Type B pancreatic cell (in vitro differentiated cells): Measurements from ENCODE around the gene TAS2R31. TPM values are rescaled to one million over a fixed set of nuclear protein-coding genes. Genes with fewer than 3 reads are reported as not detected.
"Not testable (repeated sequence)": the region's sequence is repeated elsewhere in the genome, so short reads cannot be mapped to it uniquely, and the experiment has no call there.

Source experiments
- DNase-seq: peaks from one replicate; pipeline ENCODE4 v3.0.0; 2021; ENCODE audit warnings: mixed read lengths; ENCODE audit not compliant: unreplicated experiment; ENCODE audit errors: extremely low spot score
- H3K27ac Mint-ChIP-seq: 2 replicates; pipeline ENCODE4 v1.8.0; 2021; ENCODE audit warnings: mild to moderate bottlenecking, mixed read lengths
- H3K27me3 Mint-ChIP-seq: 2 replicates; pipeline ENCODE4 v1.8.0; 2021; ENCODE audit warnings: mixed read lengths
- H3K36me3 Mint-ChIP-seq: 2 replicates; pipeline ENCODE4 v1.8.0; 2021; ENCODE audit warnings: mixed read lengths
- H3K4me1 Mint-ChIP-seq: one replicate; pipeline ENCODE4 v1.8.0; 2021; ENCODE audit warnings: mixed read lengths; ENCODE audit not compliant: unreplicated experiment
- H3K4me3 Mint-ChIP-seq: 2 replicates; pipeline ENCODE4 v1.8.0; 2021; ENCODE audit warnings: mild to moderate bottlenecking, mixed read lengths
- H3K9me3 Mint-ChIP-seq: 2 replicates; pipeline ENCODE4 v1.8.0; 2021; ENCODE audit warnings: mixed read lengths
- total RNA-seq: library from RNA; stranded (reverse); gene quantifications from 2 replicates; pipeline ENCODE4 v1.2.1, GENCODE V29; 2021; ENCODE audit warnings: low replicate concordance
- TF ChIP-seq, protein P1 (sequence below): fragments of 200-600 bp; sonication (generic); conservative IDR thresholded peaks from 2 replicates; pipeline ENCODE4 v1.5.0; 2021; ENCODE audit warnings: antibody characterized with exemption, mild to moderate bottlenecking

The TAS2R31 gene
- total RNA-seq, 1 donor from 2014 or later = 4.3 TPM

GRCh38 chr12:11069854-11070365 lies 38.7 kb upstream of the TAS2R31 start:
- peaks cover 28% of the 10 kb centered on the region for H3K36me3 Mint-ChIP-seq
- DNase-seq = no peak
- H3K27me3 Mint-ChIP-seq = no peaks in the 10 kb centered on the region
- H3K27ac Mint-ChIP-seq = no peak overlapping the region
- no peaks in the 10 kb centered on the region for H3K4me1 Mint-ChIP-seq
- no peaks in the 10 kb centered on the region for H3K9me3 Mint-ChIP-seq
- no peak overlapping the region for H3K4me3 Mint-ChIP-seq
- TF ChIP-seq, protein P1, sequence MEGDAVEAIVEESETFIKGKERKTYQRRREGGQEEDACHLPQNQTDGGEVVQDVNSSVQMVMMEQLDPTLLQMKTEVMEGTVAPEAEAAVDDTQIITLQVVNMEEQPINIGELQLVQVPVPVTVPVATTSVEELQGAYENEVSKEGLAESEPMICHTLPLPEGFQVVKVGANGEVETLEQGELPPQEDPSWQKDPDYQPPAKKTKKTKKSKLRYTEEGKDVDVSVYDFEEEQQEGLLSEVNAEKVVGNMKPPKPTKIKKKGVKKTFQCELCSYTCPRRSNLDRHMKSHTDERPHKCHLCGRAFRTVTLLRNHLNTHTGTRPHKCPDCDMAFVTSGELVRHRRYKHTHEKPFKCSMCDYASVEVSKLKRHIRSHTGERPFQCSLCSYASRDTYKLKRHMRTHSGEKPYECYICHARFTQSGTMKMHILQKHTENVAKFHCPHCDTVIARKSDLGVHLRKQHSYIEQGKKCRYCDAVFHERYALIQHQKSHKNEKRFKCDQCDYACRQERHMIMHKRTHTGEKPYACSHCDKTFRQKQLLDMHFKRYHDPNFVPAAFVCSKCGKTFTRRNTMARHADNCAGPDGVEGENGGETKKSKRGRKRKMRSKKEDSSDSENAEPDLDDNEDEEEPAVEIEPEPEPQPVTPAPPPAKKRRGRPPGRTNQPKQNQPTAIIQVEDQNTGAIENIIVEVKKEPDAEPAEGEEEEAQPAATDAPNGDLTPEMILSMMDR = no peak

DNA sequence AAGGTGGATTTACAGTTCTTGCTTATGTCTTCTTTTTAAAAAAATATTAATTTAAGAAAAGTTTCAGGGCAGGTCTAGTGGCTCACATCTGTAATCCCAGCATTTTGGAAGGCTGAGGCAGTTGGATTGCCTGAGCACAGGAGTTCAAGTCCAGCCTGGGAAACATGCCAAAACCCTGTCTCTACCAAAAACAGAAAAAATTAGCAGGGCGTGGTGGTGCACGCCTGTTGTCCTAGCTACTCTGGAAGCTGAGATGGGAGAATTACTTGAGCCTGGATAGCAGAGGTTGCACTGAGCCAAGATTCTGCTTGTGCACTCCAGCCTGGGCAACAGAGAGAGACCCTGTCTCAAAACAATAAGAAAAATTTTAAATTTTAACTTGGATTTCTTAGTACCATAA lies 36.3 kb upstream of the TAS2R31 start:
- TF ChIP-seq, protein P1 = no peak
- no peaks in the 10 kb centered on the region for H3K27me3 Mint-ChIP-seq
- H3K27ac Mint-ChIP-seq = no peak overlapping the region
- no peaks in the 10 kb centered on the region for H3K9me3 Mint-ChIP-seq
- H3K4me3 Mint-ChIP-seq = no peak overlapping the region
- DNase-seq = no peak
- H3K4me1 Mint-ChIP-seq = no peaks in the 10 kb centered on the region
- H3K36me3 Mint-ChIP-seq = peaks cover 32% of the 10 kb centered on the region

DNA sequence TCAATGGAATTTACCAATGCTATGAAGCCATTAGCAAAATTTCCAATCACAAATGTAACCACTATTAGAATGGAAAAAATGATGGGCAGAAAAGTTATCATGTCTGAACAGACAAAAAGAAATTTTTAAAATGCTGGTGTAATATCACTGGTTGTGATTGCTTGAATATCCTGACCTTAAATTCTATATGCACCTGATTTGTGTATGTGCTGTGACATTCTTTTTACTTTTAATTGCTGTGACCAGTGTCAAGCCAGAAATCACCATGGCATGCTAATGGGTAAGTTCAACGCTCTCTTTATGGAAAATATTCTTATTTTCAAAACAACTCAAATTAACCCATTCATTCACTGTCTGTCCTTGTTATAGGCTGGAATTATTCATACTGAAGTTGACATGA lies 31.0 kb upstream of the TAS2R31 start, which contains the start of gene TAS2R46:
TAS2R46 (minus strand) TSS at position 101 of the 400 bp plus-strand sequence; CDS start at position 101, 0 bp downstream.
- not testable (repeated sequence) for H3K9me3 Mint-ChIP-seq, H3K27me3 Mint-ChIP-seq, H3K4me1 Mint-ChIP-seq, DNase-seq, H3K4me3 Mint-ChIP-seq, H3K27ac Mint-ChIP-seq
- peaks cover 22% of the 10 kb centered on the region for H3K36me3 Mint-ChIP-seq

DNA sequence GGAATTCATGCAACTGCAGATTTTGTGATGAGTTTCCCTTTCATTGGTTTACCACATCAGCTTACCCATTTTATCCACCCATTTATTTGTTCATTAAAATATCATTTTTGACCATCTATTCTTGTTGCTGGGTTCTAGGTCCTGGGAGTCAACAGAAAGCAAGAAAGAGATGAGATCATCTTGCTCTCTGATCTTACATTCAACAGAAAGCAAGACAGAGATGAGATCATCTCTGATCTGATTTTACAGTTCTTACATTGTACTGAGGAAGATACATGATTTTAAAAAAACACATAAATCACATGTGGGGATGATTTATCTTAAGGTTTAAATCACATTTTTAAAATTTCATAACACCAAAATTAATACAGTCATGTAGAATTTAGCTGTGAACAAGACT lies 28.6 kb upstream of the TAS2R31 start:
- H3K36me3 Mint-ChIP-seq = peaks cover 21% of the 10 kb centered on the region
- H3K9me3 Mint-ChIP-seq = no peaks in the 10 kb centered on the region
- H3K4me1 Mint-ChIP-seq = no peaks in the 10 kb centered on the region
- no peak for DNase-seq
- H3K4me3 Mint-ChIP-seq = no peak overlapping the region
- TF ChIP-seq, protein P1 = no peak
- H3K27ac Mint-ChIP-seq = no peak overlapping the region
- H3K27me3 Mint-ChIP-seq = no peaks in the 10 kb centered on the region

DNA sequence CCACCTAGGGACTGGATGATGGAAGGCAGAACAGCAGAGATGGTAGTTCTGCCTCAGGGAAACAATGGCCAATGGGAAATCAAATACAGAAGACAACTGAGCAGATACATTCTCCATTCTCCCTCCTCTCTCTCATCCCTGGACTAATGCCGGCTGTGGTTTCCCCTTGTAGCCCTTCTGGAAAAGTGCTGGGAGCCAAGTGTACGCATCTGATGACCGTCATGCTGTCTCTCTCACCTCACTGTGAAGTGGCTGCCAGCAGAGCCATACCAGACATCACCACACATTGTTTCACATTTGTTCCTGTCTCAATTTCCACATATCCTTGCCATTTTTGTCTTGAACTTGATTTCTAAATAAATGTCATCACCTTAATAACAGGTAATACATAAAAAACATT lies 27.8 kb upstream of the TAS2R31 start:
- no peak for DNase-seq
- no peaks in the 10 kb centered on the region for H3K27me3 Mint-ChIP-seq
- H3K36me3 Mint-ChIP-seq = peaks cover 15% of the 10 kb centered on the region
- TF ChIP-seq, protein P1 = no peak
- H3K27ac Mint-ChIP-seq = no peak overlapping the region
- H3K4me3 Mint-ChIP-seq = no peak overlapping the region
- no peaks in the 10 kb centered on the region for H3K9me3 Mint-ChIP-seq
- H3K4me1 Mint-ChIP-seq = no peaks in the 10 kb centered on the region

- Mint-ChIP-seq H3K9me3 (peaks cover 5% of the 10 kb centered on the region), H3K27ac (no peak overlapping the region), H3K4me3 (no peak overlapping the region), H3K27me3 (no peaks in the 10 kb centered on the region), H3K4me1 (no peaks in the 10 kb centered on the region), H3K36me3 (peaks cover 22% of the 10 kb centered on the region)
- TF ChIP-seq, protein P1 = no peak
- DNase-seq = no peak
These were observed 24.1 kb upstream of the TAS2R31 start for GRCh38 chr12:11055306-11055705.

DNA sequence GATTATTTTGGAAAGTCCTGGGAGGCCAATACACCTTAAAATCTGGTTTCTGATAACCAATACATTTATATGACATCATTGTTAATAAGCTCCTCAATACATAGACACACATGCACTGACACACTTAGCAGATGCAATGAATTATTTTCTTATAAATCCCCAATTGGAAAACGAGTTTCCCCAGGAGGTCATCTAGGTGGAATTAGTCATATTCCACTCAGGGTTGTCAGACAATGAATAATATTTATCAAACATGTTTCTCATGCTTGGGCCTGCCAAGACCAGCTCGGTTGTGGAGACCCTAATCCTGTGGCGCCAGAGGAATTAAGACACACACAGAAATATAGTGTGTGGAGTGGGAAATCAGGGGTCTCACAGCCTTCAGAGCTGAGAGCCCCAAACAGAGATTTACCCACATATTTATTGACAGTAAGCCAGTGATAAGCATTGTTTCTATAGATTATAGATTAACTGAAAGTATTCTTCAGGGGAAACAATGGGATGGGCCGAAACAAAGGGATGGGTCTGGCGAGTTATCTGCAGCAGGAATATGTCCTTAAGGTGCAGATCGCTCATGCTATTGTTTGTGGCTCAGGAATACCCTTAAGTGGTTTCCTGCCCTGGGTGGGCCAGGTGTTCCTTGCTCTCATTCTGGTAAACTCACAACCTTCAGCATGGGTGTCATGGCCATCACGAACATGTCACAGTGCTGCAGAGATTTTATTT lies 18.8 kb upstream of the TAS2R31 start:
- H3K27ac Mint-ChIP-seq, DNase-seq, H3K4me3 Mint-ChIP-seq, H3K9me3 Mint-ChIP-seq, H3K27me3 Mint-ChIP-seq, H3K4me1 Mint-ChIP-seq: not testable (repeated sequence)
- peaks cover 52% of the 10 kb centered on the region for H3K36me3 Mint-ChIP-seq

DNA sequence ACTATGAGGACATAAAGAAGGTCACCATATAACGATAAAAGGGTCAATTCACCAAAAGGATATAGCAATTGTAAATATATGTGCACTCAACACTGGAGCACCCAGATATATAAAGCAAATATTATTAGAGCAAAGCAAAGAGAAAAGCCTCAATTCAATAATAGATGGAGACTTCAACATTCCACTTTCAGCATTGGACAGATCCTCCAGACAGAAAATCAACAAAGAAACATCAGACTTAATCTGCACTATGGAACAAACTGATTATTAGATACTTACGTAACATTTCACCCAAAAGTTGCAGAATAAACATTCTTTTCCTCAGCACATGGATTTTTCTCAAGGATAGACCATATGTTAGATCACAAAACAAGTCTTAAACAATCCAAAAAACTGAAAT lies 10.2 kb upstream of the TAS2R31 start:
- peaks cover 14% of the 10 kb centered on the region for H3K9me3 Mint-ChIP-seq
- H3K4me3 Mint-ChIP-seq, DNase-seq, H3K27me3 Mint-ChIP-seq, H3K4me1 Mint-ChIP-seq, H3K27ac Mint-ChIP-seq: not testable (repeated sequence)
- peaks cover 56% of the 10 kb centered on the region for H3K36me3 Mint-ChIP-seq
